ENCODE data around the gene SPTBN4.
A peak's percentile ranks its signal among the peaks of the same experiment; 100 is the strongest.
"Not testable (repeated sequence)": the region's sequence is repeated elsewhere in the genome, so short reads cannot be mapped to it uniquely, and the experiment has no call there.

SPTBN4 gene

GRCh38 chr19:40510526-40511115 is 43.8 kb downstream of the SPTBN4 start:
- DNase-seq: no peak

- no peak for DNase-seq
Measured at GRCh38 chr19:40511487-40511886, 44.7 kb downstream of the SPTBN4 start.

- no peak for DNase-seq
Measured at GRCh38 chr19:40512110-40512472, 45.3 kb downstream of the SPTBN4 start.

GRCh38 chr19:40512473-40513344 is 45.9 kb downstream of the SPTBN4 start:
- DNase-seq: no peak

- no peak for DNase-seq
Measured at GRCh38 chr19:40513345-40513678, 46.5 kb downstream of the SPTBN4 start.

- DNase-seq: no peak
Measured at GRCh38 chr19:40513741-40514315, 47.0 kb downstream of the SPTBN4 start.

GRCh38 chr19:40517248-40517647 is 50.4 kb downstream of the SPTBN4 start:
- DNase-seq: no peak

- DNase-seq: no peak
Measured at GRCh38 chr19:40519352-40520322, 52.8 kb downstream of the SPTBN4 start.

GRCh38 chr19:40521276-40521675 is 54.5 kb downstream of the SPTBN4 start:
- peak; percentile 9 for DNase-seq

GRCh38 chr19:40521900-40522299 is 55.1 kb downstream of the SPTBN4 start:
- not testable (repeated sequence) for DNase-seq

- peak; percentile 71 to 77 for DNase-seq
Measured at GRCh38 chr19:40523322-40524047, 56.7 kb downstream of the SPTBN4 start.

- DNase-seq: no peak
Measured at GRCh38 chr19:40524133-40524549, 57.3 kb downstream of the SPTBN4 start.

- no peak for DNase-seq
Measured at GRCh38 chr19:40524655-40525054, 57.9 kb downstream of the SPTBN4 start.

GRCh38 chr19:40525234-40526051 is 58.6 kb downstream of the SPTBN4 start:
- DNase-seq: no peak

- no peak for DNase-seq
Measured at GRCh38 chr19:40528078-40528477, 61.3 kb downstream of the SPTBN4 start.

GRCh38 chr19:40528533-40529092 is 61.8 kb downstream of the SPTBN4 start:
- no peak for DNase-seq

- peak; percentile 60 to 66 for DNase-seq
Measured at GRCh38 chr19:40529093-40529954, 62.5 kb downstream of the SPTBN4 start.

GRCh38 chr19:40530091-40530901 is 63.5 kb downstream of the SPTBN4 start:
- DNase-seq: peak; percentile 11 to 14

GRCh38 chr19:40533508-40533907 is 66.7 kb downstream of the SPTBN4 start:
- no peak for DNase-seq

All from Kasumi-1 (cell line).